Loucy (cell line): ENCODE results near the gene CXCR2.

Experiments used
- H2AFZ ChIP-seq: fragments of 200-600 bp; sonication (generic); 2 replicates; pipeline ENCODE4 v1.6.0; 2016; ENCODE audit warnings: antibody characterized with exemption, mild to moderate bottlenecking, low read length, moderate library complexity
- H3F3A ChIP-seq: fragments of 200-600 bp; 2 replicates; pipeline ENCODE4 v1.6.0; 2016; ENCODE audit warnings: antibody characterized with exemption, low read depth, mild to moderate bottlenecking
- H3K27me3 ChIP-seq: fragments of 200-600 bp; sonication (generic); 2 replicates; pipeline ENCODE4 v1.6.1; 2014; ENCODE audit warnings: low read length, mild to moderate bottlenecking; ENCODE audit not compliant: insufficient read depth, poor library complexity, severe bottlenecking
- H3K36me3 ChIP-seq: fragments of 200-600 bp; sonication (generic); 2 replicates; pipeline ENCODE4 v1.6.1; 2016; ENCODE audit warnings: low read length; ENCODE audit not compliant: insufficient read depth
- H3K4me1 ChIP-seq: fragments of 200-600 bp; sonication (generic); 2 replicates; pipeline ENCODE4 v1.5.1; 2014; ENCODE audit warnings: low read length, mild to moderate bottlenecking; ENCODE audit not compliant: insufficient read depth, poor library complexity, severe bottlenecking
- H3K4me2 ChIP-seq: fragments of 200-600 bp; sonication (generic); 2 replicates; pipeline ENCODE4 v1.6.0; 2014; ENCODE audit warnings: antibody characterized with exemption, low read length, low read depth, mild to moderate bottlenecking; ENCODE audit not compliant: poor library complexity, severe bottlenecking
- H3K4me3 ChIP-seq: fragments of 200-600 bp; sonication (generic); 2 replicates; pipeline ENCODE4 v1.5.1; 2014; ENCODE audit warnings: low read length, mild to moderate bottlenecking, mixed read lengths; ENCODE audit not compliant: poor library complexity, severe bottlenecking
- H3K79me2 ChIP-seq: fragments of 200-600 bp; sonication (generic); 2 replicates; pipeline ENCODE4 v1.6.1; 2014; ENCODE audit warnings: low read length; ENCODE audit not compliant: insufficient read depth
- H3K9ac ChIP-seq: fragments of 200-600 bp; sonication (generic); 2 replicates; pipeline ENCODE4 v1.6.0; 2014; ENCODE audit warnings: mild to moderate bottlenecking, low read depth, low read length, moderate library complexity; ENCODE audit not compliant: poor library complexity, severe bottlenecking
- H3K9me2 ChIP-seq: fragments of 200-600 bp; sonication (generic); replicated peaks from 2 replicates; pipeline ENCODE4 v1.6.1; 2016; ENCODE audit warnings: low read depth, low read length, mixed read lengths
- H3K9me3 ChIP-seq: fragments of 200-600 bp; sonication (generic); 2 replicates; pipeline ENCODE4 v1.6.1; 2014; ENCODE audit warnings: mild to moderate bottlenecking, antibody characterized with exemption, low read length, low read depth; ENCODE audit not compliant: insufficient read depth
- H4K20me1 ChIP-seq: fragments of 200-600 bp; sonication (generic); 2 replicates; pipeline ENCODE4 v1.6.0; 2014; ENCODE audit warnings: antibody characterized with exemption, low read length, mild to moderate bottlenecking; ENCODE audit not compliant: insufficient read depth, poor library complexity, severe bottlenecking
- CTCF ChIP-seq: fragments of 200-600 bp; sonication (generic); conservative IDR thresholded peaks from 2 replicates; pipeline ENCODE4 v1.5.1; 2014; ENCODE audit warnings: mild to moderate bottlenecking, antibody characterized with exemption, low read length
- EZH2phosphoT487 ChIP-seq: fragments of 200-600 bp; IDR thresholded peaks from 2 replicates; pipeline ENCODE4 v1.6.1; 2018; ENCODE audit warnings: antibody characterized with exemption, mild to moderate bottlenecking, moderate library complexity, borderline replicate concordance

CXCR2 gene

GRCh38 chr2:218125626-218126080 lies at the start of gene CXCR2:
CXCR2 (plus strand) TSS chr2:218126028; CDS start chr2:218134802, 8,774 bp downstream.
- no peaks in the 10 kb centered on the region for H3K27me3 ChIP-seq
- no peaks in the 10 kb centered on the region for H3K36me3 ChIP-seq
- no peak for TF ChIP-seq EZH2phosphoT487
- TF ChIP-seq CTCF = no peak
- no peak within 1 kb of the TSS for H3K4me2 ChIP-seq
- no peak within 1 kb of the TSS for H3K4me3 ChIP-seq
- no peaks in the 10 kb centered on the region for H4K20me1 ChIP-seq
- peaks cover 5% of the 10 kb centered on the region; the same call in 1 of the 2 replicates for H3K9me3 ChIP-seq
- no peak within 1 kb of the TSS for H3K9ac ChIP-seq
- no peaks in the 10 kb centered on the region for H3F3A ChIP-seq
- no peaks in the 10 kb centered on the region for H3K9me2 ChIP-seq
- H2AFZ ChIP-seq = no peak within 1 kb of the TSS
- H3K79me2 ChIP-seq = no peaks in the 10 kb centered on the region
- H3K4me1 ChIP-seq = no peaks in the 10 kb centered on the region

DNA sequence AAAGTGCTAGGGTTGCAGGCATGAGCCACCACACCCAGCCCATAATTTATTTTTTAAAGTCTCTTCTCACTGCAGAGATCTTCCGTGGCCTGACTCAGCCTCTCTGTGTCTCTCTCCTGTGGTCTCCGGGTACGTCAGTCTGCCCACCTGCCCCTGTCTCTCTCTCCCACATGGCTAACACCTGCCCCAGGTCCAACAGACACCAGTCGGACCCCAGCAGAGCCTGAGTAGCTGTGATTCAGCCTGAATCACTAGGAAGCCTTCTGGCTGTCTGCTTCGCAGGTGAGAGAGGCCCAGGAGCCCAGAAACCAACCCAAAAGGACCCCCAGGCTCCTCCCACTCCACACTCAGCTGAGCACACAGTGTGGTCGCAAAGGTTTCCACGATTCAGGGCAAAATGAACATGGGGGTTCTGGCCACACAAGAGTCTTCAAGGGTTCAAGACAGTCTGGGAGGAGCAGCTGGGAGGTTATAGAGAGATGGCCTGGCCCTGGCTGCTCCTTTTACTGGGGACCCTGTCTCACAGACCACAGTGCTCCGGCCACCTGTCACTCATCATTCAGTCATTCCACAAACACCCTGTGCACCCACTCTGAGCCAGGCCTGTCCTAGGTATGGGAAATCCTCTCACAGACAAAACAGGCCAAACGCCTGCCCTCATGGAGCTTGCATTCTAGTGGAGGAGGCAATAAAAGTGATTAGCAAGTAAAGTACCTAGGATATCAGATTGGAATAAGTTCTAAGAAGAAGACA lies 48.2 kb upstream of the CXCR2 start:
- no peak overlapping the region for H3K4me3 ChIP-seq
- no peaks in the 10 kb centered on the region for H3K4me1 ChIP-seq
- no peaks in the 10 kb centered on the region for H3K9me3 ChIP-seq
- no peaks in the 10 kb centered on the region for H4K20me1 ChIP-seq
- H3K36me3 ChIP-seq = no peaks in the 10 kb centered on the region
- H2AFZ ChIP-seq = no peak overlapping the region
- H3K9me2 ChIP-seq = no peaks in the 10 kb centered on the region
- no peak overlapping the region for H3K4me2 ChIP-seq
- no peaks in the 10 kb centered on the region for H3K27me3 ChIP-seq
- no peaks in the 10 kb centered on the region for H3K79me2 ChIP-seq
- no peak overlapping the region for H3K9ac ChIP-seq
- TF ChIP-seq EZH2phosphoT487 (no peak), CTCF (no peak)
- H3F3A ChIP-seq = no peaks in the 10 kb centered on the region

GRCh38 chr2:218079943-218080913 lies 45.6 kb upstream of the CXCR2 start:
- H3K79me2 ChIP-seq = no peaks in the 10 kb centered on the region
- H3K9me3 ChIP-seq = no peaks in the 10 kb centered on the region
- no peak overlapping the region for H3K9ac ChIP-seq
- H3K4me2 ChIP-seq = no peak overlapping the region
- H3K27me3 ChIP-seq = no peaks in the 10 kb centered on the region
- no peak overlapping the region for H3K4me3 ChIP-seq
- no peaks in the 10 kb centered on the region for H3K4me1 ChIP-seq
- H4K20me1 ChIP-seq = no peaks in the 10 kb centered on the region
- H3F3A ChIP-seq = no peaks in the 10 kb centered on the region
- TF ChIP-seq EZH2phosphoT487 (no peak), CTCF (no peak)
- H3K9me2 ChIP-seq = no peaks in the 10 kb centered on the region
- H3K36me3 ChIP-seq = no peaks in the 10 kb centered on the region
- H2AFZ ChIP-seq = no peak overlapping the region
